22Rv1 (cell line): ENCODE measurements around the gene TNFAIP3.
"Not testable (repeated sequence)": the region's sequence is repeated elsewhere in the genome, so short reads cannot be mapped to it uniquely, and the experiment has no call there.

Experiments used
- H3K27ac ChIP-seq: fragments of 450-650 bp; 2 replicates; pipeline ENCODE4 v1.5.1; 2017
- ZFX ChIP-seq: fragments of 450-650 bp; IDR thresholded peaks from 2 replicates; pipeline ENCODE4 v1.6.1; 2017; ENCODE audit warnings: antibody characterized with exemption, borderline replicate concordance
- TF ChIP-seq, protein P1 (sequence below): fragments of 450-650 bp; IDR thresholded peaks from 2 replicates; pipeline ENCODE4 v1.5.1; 2017; ENCODE audit warnings: mild to moderate bottlenecking

The TNFAIP3 gene

DNA sequence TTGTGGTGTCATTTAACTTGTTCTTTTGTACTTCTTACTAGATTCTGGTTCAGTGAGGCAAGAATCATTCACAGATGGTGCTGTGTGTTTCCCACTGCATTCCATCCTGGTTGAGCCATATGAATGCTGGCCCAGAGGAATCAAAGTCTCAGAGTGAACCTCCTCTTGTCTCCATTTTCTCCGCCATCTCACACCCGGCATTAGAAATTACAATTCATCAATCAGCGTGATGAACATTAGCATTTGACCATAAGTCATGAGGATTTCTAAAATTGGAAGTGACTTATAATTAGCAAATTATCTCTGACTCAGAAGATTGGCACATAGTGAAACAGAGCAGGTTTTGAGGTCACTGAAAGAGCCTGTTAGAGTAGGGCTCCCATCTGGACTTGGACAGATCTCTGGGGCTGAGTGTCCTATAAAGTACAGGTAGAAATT is 25.2 kb downstream of the TNFAIP3 start:
- H3K27ac ChIP-seq, result no peak overlapping the region
- no peak for TF ChIP-seq ZFX
- TF ChIP-seq, protein P1, sequence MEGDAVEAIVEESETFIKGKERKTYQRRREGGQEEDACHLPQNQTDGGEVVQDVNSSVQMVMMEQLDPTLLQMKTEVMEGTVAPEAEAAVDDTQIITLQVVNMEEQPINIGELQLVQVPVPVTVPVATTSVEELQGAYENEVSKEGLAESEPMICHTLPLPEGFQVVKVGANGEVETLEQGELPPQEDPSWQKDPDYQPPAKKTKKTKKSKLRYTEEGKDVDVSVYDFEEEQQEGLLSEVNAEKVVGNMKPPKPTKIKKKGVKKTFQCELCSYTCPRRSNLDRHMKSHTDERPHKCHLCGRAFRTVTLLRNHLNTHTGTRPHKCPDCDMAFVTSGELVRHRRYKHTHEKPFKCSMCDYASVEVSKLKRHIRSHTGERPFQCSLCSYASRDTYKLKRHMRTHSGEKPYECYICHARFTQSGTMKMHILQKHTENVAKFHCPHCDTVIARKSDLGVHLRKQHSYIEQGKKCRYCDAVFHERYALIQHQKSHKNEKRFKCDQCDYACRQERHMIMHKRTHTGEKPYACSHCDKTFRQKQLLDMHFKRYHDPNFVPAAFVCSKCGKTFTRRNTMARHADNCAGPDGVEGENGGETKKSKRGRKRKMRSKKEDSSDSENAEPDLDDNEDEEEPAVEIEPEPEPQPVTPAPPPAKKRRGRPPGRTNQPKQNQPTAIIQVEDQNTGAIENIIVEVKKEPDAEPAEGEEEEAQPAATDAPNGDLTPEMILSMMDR, result no peak

DNA sequence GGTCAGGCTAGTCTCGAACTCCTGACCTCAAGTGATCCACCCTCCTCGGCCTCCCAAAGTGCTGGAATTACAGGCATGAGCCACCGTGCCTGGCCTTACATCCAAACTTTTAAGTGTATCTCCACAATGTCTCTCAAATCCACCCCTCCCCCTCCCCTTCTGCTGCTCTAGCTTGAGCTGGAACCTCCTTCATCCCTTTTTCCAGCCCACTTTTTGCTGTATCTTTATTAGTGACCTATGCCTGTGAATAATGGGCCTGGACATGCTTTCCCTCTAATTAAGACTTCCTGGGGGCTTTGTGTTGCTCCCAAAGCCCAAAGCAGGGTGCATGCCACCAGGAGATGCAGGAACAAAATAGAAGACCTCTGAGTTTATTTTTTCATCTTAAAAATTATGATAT is 26.1 kb downstream of the TNFAIP3 start:
- TF ChIP-seq, protein P1, result no peak
- no peak for TF ChIP-seq ZFX
- H3K27ac ChIP-seq, result no peak overlapping the region

- H3K27ac ChIP-seq, result no peak overlapping the region
- no peak for TF ChIP-seq ZFX
- TF ChIP-seq, protein P1, result no peak
Observed at GRCh38 chr6:137893726-137894125, 26.7 kb downstream of the TNFAIP3 start.

- TF ChIP-seq, protein P1, result peak; percentile 17; the same call in 1 of the 2 replicates
- H3K27ac ChIP-seq, result not testable (repeated sequence)
Observed at GRCh38 chr6:137894378-137894777, 27.3 kb downstream of the TNFAIP3 start.

DNA sequence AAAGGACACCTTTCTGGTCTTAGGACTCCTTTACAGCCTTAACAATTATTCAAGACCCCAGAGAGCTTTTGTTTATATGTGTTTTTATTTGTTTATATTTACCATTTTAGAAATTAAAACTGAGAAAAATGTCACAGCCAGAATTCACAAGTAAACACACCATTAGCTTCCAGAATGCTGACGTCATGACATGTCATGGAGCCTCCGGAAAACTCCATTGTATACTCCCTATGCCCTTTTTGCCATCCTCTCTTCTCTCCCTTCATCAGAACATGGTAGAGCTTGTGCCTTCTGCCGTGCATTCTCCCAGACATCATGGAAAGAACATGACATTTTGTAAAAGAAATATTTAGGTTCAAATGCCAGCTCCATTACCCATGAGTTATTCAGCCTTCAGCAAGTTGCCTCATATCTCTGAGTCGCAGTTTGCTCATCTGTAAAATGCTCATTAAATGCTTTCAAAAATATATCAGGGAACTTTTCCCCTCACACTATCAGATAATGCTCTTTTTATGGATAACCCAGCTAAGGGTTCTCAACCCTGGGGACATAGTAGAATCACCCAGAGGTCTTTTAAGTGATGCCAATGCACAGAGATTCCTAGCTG is 27.8 kb downstream of the TNFAIP3 start:
- TF ChIP-seq, protein P1, result no peak
- no peak for TF ChIP-seq ZFX
- no peak overlapping the region for H3K27ac ChIP-seq

- H3K27ac ChIP-seq, result no peak overlapping the region
- TF ChIP-seq ZFX, result no peak
- TF ChIP-seq, protein P1, result no peak
Observed at GRCh38 chr6:137896647-137897046, 29.6 kb downstream of the TNFAIP3 start.

DNA sequence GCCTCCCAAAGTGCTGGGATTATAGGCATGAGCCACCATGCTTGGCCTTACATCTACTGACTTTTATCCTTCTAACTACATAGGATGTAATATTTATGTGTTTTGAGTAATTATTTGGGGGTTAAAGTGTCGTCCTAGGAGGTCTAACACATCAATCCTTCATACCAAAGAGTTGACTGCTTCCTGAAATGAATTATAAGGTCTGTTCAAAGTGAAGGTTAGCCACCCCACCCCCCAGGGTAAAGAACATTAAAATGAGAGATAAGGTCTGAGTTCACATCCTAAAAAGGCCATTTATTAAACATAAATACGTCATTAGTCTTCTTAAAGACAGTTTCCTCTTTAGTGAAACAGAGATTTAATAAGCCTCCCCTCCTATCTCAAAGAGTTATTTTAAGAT is 33.8 kb downstream of the TNFAIP3 start:
- no peak for TF ChIP-seq ZFX
- TF ChIP-seq, protein P1, result no peak
- H3K27ac ChIP-seq, result no peak overlapping the region
